ENCODE data around the gene PCDHB4.
A peak's percentile ranks its signal among the peaks of the same experiment; 100 is the strongest.
"Not testable (repeated sequence)": the region's sequence is repeated elsewhere in the genome, so short reads cannot be mapped to it uniquely, and the experiment has no call there.

Gene PCDHB4

DNA sequence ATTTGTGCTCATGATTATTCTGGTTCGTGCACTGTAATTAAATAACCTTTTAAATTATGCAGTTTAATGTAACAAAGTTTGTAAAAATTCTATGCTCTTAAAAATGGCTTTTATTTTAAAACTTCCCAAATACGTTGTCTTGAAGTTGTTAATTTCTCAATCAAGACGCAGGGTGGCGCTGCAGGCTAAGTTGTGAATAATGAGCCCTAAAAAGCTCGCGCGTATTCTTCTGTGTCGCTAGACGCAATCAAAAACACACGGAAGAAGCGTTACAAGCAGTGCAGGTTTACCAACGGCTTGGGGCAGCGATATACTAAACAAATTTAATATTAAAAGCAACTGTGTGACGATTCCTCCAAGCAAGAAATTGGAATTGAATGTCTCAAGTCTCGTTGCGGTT, at the start of gene PCDHB4:
PCDHB4 (plus strand) TSS at position 256 of the 400 bp plus-strand sequence. CDS start 181 bp downstream, outside the sequence.
- no peak for DNase-seq (ENCODE audit: low spot score)

- no peak for DNase-seq (ENCODE audit: low spot score)
Observed at GRCh38 chr5:141077826-141078225, 43.8 kb upstream of the PCDHB4 start.

- DNase-seq (ENCODE audit: low spot score) = no peak
Observed at GRCh38 chr5:141082228-141082627, 39.4 kb upstream of the PCDHB4 start.

GRCh38 chr5:141084487-141084989, 37.1 kb upstream of the PCDHB4 start:
- DNase-seq (ENCODE audit: low spot score) = no peak

DNA sequence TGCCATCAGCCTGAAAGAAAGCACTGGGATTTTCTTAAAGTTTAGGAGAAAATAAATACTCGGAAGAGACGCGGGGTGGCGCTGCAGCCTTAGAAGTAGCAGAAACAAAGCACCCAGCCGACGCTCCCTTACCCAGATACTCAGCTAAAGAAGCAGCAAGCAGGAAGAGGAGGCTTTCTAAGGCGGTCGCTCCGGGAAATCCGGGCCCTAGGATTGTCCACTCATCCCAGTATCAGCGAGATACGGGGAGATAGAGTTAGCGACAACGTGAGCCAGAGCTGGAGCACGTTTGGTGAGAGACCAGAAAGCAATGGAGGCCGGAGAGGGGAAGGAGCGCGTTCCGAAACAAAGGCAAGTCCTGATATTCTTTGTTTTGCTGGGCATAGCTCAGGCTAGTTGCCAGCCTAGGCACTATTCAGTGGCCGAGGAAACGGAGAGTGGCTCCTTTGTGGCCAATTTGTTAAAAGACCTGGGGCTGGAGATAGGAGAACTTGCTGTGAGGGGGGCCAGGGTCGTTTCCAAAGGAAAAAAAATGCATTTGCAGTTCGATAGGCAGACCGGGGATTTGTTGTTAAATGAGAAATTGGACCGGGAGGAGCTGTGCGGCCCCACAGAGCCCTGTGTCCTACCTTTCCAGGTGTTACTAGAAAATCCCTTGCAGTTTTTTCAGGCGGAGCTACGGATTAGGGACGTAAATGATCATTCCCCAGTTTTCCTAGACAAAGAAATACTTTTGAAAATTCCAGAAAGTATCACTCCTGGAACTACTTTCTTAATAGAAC, 26.9 kb upstream of the PCDHB4 start, which contains the start of gene PCDHB2:
PCDHB2 (plus strand) TSS at position 135 of the 782 bp plus-strand sequence; CDS start at position 311, 176 bp downstream.
- peak; percentile 64 for DNase-seq (ENCODE audit: low spot score)

- DNase-seq (ENCODE audit: low spot score) = no peak
Observed at GRCh38 chr5:141095263-141095641, 26.4 kb upstream of the PCDHB4 start.

- not testable (repeated sequence) for DNase-seq (ENCODE audit: low spot score)
Observed at GRCh38 chr5:141096181-141096580, 25.4 kb upstream of the PCDHB4 start.

- not testable (repeated sequence) for DNase-seq (ENCODE audit: low spot score)
Observed at GRCh38 chr5:141096586-141096985, 25.0 kb upstream of the PCDHB4 start.

- DNase-seq (ENCODE audit: low spot score) = peak; percentile 72
Observed at GRCh38 chr5:141100243-141100805, 21.3 kb upstream of the PCDHB4 start, which contains the start of gene PCDHB3. Gene PCDHB3 (plus strand): TSS chr5:141100473. CDS start chr5:141100650, 177 bp downstream.

- peak; percentile 47 for DNase-seq (ENCODE audit: low spot score)
Observed at GRCh38 chr5:141101059-141101458, 20.6 kb upstream of the PCDHB4 start.

DNA sequence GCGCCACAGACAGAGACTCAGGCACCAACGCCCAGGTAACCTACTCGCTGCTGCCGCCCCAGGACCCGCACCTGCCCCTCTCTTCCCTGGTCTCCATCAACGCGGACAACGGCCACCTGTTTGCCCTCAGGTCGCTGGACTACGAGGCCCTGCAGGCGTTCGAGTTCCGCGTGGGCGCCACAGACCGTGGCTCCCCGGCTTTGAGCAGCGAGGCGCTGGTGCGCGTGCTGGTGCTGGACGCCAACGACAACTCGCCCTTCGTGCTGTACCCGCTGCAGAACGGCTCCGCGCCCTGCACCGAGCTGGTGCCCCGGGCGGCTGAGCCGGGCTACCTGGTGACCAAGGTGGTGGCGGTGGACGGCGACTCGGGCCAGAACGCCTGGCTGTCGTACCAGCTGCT, 19.5 kb upstream of the PCDHB4 start:
- DNase-seq (ENCODE audit: low spot score) = not testable (repeated sequence)

DNA sequence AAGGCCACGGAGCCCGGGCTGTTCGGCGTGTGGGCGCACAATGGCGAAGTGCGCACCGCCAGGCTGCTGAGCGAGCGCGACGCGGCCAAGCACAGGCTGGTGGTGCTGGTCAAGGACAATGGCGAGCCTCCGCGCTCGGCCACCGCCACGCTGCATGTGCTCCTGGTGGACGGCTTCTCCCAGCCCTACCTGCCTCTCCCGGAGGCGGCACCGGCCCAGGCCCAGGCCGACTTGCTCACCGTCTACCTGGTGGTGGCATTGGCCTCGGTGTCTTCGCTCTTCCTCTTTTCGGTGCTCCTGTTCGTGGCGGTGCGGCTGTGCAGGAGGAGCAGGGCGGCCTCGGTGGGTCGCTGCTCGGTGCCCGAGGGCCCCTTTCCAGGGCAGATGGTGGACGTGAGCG, 19.1 kb upstream of the PCDHB4 start:
- not testable (repeated sequence) for DNase-seq (ENCODE audit: low spot score)

- no peak for DNase-seq (ENCODE audit: low spot score)
Observed at GRCh38 chr5:141105350-141105749, 16.3 kb upstream of the PCDHB4 start.

- DNase-seq (ENCODE audit: low spot score) = no peak
Observed at GRCh38 chr5:141119250-141119649, 2.4 kb upstream of the PCDHB4 start.

- DNase-seq (ENCODE audit: low spot score) = no peak
Observed at GRCh38 chr5:141121985-141122384, 367 bp downstream of the PCDHB4 start.

DNA sequence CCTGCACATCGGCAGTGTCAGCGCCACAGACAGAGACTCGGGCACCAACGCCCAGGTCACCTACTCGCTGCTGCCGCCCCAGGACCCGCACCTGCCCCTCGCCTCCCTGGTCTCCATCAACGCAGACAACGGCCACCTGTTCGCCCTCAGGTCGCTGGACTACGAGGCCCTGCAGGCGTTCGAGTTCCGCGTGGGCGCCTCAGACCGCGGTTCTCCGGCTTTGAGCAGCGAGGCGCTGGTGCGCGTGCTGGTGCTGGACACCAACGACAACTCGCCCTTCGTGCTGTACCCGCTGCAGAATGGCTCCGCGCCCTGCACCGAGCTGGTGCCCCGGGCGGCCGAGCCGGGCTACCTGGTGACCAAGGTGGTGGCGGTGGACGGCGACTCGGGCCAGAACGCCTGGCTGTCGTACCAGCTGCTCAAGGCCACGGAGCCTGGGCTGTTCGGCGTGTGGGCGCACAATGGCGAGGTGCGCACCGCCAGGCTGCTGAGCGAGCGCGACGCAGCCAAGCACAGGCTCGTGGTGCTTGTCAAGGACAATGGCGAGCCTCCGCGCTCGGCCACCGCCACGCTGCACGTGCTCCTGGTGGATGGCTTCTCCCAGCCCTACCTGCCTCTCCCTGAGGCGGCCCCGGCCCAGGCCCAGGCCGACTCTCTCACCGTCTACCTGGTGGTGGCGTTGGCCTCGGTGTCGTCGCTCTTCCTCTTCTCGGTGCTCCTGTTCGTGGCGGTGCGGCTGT, 1.9 kb downstream of the PCDHB4 start:
- DNase-seq (ENCODE audit: low spot score) = not testable (repeated sequence)

- DNase-seq (ENCODE audit: low spot score) = no peak
Observed at GRCh38 chr5:141127305-141127704, 5.7 kb downstream of the PCDHB4 start.

GRCh38 chr5:141135030-141135717, 13.6 kb downstream of the PCDHB4 start, which contains the start of gene PCDHB5:
Gene PCDHB5 (plus strand): TSS chr5:141135206. CDS start chr5:141135435, 229 bp downstream.
- DNase-seq (ENCODE audit: low spot score) = no peak

GRCh38 chr5:141135718-141136266, 14.2 kb downstream of the PCDHB4 start:
- DNase-seq (ENCODE audit: low spot score) = no peak

DNA sequence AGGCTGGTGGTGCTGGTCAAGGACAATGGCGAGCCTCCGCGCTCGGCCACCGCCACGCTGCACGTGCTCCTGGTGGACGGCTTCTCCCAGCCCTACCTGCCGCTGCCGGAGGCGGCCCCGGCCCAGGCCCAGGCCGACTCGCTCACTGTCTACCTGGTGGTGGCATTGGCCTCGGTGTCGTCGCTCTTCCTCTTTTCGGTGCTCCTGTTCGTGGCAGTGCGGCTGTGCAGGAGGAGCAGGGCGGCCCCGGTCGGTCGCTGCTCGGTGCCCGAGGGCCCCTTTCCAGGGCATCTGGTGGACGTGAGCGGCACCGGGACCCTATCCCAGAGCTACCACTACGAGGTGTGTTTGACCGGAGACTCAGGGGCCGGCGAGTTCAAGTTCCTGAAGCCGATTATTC, 15.7 kb downstream of the PCDHB4 start:
- not testable (repeated sequence) for DNase-seq (ENCODE audit: low spot score)

DNA sequence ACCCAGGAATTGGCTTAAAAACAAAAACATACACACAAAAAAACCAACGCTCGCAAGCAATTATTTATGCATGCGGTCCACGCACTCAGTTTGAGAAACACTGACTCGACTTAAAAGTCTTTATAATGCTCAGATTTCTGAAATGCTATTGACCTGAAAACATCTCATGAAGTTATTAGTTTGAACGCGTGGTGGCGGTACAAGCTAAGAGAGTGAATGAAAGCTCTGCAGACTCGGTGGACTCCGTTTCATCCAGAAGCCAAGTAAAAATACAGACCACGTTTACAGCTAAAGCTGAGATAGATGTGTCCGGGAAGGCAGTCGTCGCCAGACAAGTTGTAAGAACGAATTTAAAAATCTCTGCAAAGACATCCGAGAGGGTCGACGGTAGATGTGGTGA, 28.2 kb downstream of the PCDHB4 start, which contains the start of gene PCDHB6:
PCDHB6 (plus strand) TSS at position 246 of the 400 bp plus-strand sequence. CDS start 201 bp downstream, outside the sequence.
- DNase-seq (ENCODE audit: low spot score) = no peak

Data from D341Med (cell line).